Measurements from ENCODE around the gene BTF3L4. TPM values are rescaled to one million over a fixed set of nuclear protein-coding genes. Genes with fewer than 3 reads are reported as not detected.

Gene BTF3L4
- 58.8 and 59.6 TPM in 2 replicates for polyA plus RNA-seq (2013)

DNA sequence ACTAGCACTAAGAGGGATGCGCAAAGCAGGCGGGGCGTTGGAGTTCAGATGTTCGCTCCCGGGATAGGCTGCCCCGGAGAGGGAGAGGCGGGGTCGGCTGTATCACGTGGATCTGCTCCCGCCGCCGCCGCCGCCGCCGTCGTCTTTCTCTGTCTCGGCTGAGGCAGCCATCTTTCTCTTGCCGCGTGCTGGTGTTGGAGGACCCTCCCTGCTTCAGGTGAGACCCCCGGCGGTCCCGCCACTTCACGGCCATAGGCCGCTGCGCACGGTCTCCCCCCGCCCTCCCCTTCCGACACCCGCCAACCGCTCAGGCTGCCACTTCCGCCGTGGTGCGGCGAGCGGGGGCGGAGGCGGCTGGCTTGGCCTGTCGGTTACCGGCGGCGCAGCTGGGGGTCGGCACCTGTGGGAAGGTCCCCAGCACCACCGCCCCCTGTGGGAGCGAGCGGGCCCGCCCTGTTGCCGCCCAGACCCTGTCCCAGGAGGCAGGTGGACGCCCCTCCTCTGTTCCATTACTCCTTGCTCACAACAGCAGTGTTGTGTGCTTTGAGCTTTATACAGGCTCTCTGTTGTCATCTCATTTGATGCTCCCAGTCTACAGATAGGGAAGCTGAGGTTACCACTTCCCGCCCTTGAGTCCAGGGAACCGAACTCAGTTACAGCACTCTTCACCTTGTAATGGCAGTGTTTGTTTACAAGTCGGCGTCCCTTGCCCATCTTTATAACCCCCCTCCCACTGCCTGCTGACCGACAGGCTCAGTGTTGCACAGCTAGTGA, at the start of gene BTF3L4:
Gene BTF3L4 (plus strand): TSS at position 133 of the 774 bp plus-strand sequence. CDS start 3,553 bp downstream, outside the sequence.
- Histone ChIP-seq H3K79me2 (ENCODE audit: control insufficient read depth, insufficient read depth, low read length, poor library complexity) (peaks cover 10% of the 10 kb centered on the region), H3K9me3 (ENCODE audit: insufficient read depth, low read depth, low read length) (no peaks in the 10 kb centered on the region), H3K9ac (ENCODE audit: low read length) (peak within 1 kb of the TSS; percentile 57), H3K4me1 (ENCODE audit: control insufficient read depth in 1 of 2, insufficient read depth in 2 of 2, low read length in 2 of 2) (no peaks in the 10 kb centered on the region), H2BK12ac (ENCODE audit: low read length) (no peak within 1 kb of the TSS), H2BK120ac (ENCODE audit: insufficient read depth, low read length, poor library complexity) (peak within 1 kb of the TSS; percentile 48), H3K79me1 (ENCODE audit: low read length) (peaks cover 12% of the 10 kb centered on the region), H4K12ac (ENCODE audit: low read depth, low read length) (peak within 1 kb of the TSS; percentile 94), H3K14ac (ENCODE audit: low read length) (peak within 1 kb of the TSS; percentile 85), H4K91ac (ENCODE audit: low read depth, low read length) (peak within 1 kb of the TSS; percentile 74), H3K27me3 (ENCODE audit: insufficient read depth, low read length) (no peaks in the 10 kb centered on the region), H3K4ac (ENCODE audit: low read depth, low read length) (peak within 1 kb of the TSS; percentile 64), H3K4me2 (ENCODE audit: low read length) (peak within 1 kb of the TSS; percentile 95), H3K27ac (ENCODE audit: low read depth, low read length) (peak within 1 kb of the TSS; percentile 88), H3K18ac (ENCODE audit: low read length) (peak within 1 kb of the TSS; percentile 91), H3K36me3 (ENCODE audit: control insufficient read depth in 1 of 2, insufficient read depth in 2 of 2, low read length in 2 of 2) (peaks cover 4 to 12% of the 10 kb centered on the region in 2 experiments), H2BK5ac (ENCODE audit: low read depth, low read length, poor library complexity) (peak within 1 kb of the TSS; percentile 77), H3K4me3 (ENCODE audit: low read depth, low read length) (peak within 1 kb of the TSS; percentile 96), H3K23ac (ENCODE audit: low read length) (no peak within 1 kb of the TSS), H2AK5ac (ENCODE audit: low read length) (peak within 1 kb of the TSS; percentile 43), H2AFZ (ENCODE audit: insufficient read depth, low read length, poor library complexity) (peak within 1 kb of the TSS; percentile 87), H4K8ac (ENCODE audit: low read depth, low read length) (peak within 1 kb of the TSS; percentile 77)
- DNase-seq: peak; percentile 93 to 94
- WGBS (ENCODE audit: extremely low coverage, insufficient coverage, insufficient read length): no CpG with 5 or more reads among the region's 54 CpGs

DNA sequence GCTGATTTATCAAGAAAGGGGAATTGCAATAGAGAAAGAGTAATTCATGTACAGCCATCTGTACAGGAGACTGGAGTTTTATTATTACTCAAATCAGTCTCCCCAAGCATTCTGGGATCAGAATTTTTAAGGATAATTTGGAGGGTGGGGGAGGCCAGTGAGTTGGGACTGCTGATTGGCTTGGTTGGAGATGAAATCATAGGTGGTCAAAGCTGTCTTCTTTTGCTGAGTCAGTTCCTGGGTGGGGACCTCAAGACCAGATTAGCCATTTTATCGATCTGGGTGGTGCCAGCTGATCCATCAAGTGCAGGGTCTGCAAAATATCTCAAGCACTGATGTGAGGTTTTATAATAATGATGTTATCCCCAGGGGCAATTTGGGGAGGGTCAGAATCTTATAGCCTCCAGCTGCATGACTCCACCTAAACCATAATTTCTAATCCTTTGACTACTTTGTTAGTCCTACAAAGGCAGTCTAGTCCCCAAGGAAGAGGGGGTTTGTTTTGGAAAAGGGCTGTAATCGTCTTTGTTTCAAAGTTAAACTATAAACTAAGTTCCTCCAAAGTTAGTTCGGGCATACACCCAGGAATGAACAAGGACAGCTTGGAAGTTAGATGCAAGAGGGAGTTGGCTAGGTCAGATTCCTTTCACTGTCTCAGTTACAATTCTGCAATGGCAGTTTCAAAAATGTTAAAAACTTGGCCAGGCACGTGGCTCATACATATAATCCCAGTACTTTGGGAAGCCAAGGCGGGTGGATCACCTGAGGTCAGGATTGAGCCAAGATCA, 48.7 kb upstream of the BTF3L4 start:
- no peak overlapping the region for H2BK12ac ChIP-seq (ENCODE audit: low read length)
- H4K12ac ChIP-seq (ENCODE audit: low read depth, low read length): no peak overlapping the region
- H3K79me2 ChIP-seq (ENCODE audit: control insufficient read depth, insufficient read depth, low read length, poor library complexity): no peaks in the 10 kb centered on the region
- no peak overlapping the region for H3K4me2 ChIP-seq (ENCODE audit: low read length)
- H3K27ac ChIP-seq (ENCODE audit: low read depth, low read length): no peak overlapping the region
- H2BK120ac ChIP-seq (ENCODE audit: insufficient read depth, low read length, poor library complexity): no peak overlapping the region
- H3K9ac ChIP-seq (ENCODE audit: low read length): no peak overlapping the region
- no peak overlapping the region for H2BK5ac ChIP-seq (ENCODE audit: low read depth, low read length, poor library complexity)
- H3K18ac ChIP-seq (ENCODE audit: low read length): no peak overlapping the region
- DNase-seq: peak; percentile 33 to 83
- no peak overlapping the region for H3K14ac ChIP-seq (ENCODE audit: low read length)
- no CpG with 5 or more reads among the region's 5 CpGs for WGBS (ENCODE audit: extremely low coverage, insufficient coverage, insufficient read length)
- peaks cover 0 to 4% of the 10 kb centered on the region in 2 experiments for H3K4me1 ChIP-seq (ENCODE audit: control insufficient read depth in 1 of 2, insufficient read depth in 2 of 2, low read length in 2 of 2)
- H2AFZ ChIP-seq (ENCODE audit: insufficient read depth, low read length, poor library complexity): no peak overlapping the region
- peaks cover 3% of the 10 kb centered on the region for H3K79me1 ChIP-seq (ENCODE audit: low read length)
- no peak overlapping the region for H3K23ac ChIP-seq (ENCODE audit: low read length)
- H4K91ac ChIP-seq (ENCODE audit: low read depth, low read length): no peak overlapping the region
- no peaks in the 10 kb centered on the region for H3K36me3 ChIP-seq (ENCODE audit: control insufficient read depth in 1 of 2, insufficient read depth in 2 of 2, low read length in 2 of 2)
- H3K27me3 ChIP-seq (ENCODE audit: insufficient read depth, low read length): no peaks in the 10 kb centered on the region
- no peaks in the 10 kb centered on the region for H3K9me3 ChIP-seq (ENCODE audit: insufficient read depth, low read depth, low read length)
- H2AK5ac ChIP-seq (ENCODE audit: low read length): no peak overlapping the region
- no peak overlapping the region for H3K4ac ChIP-seq (ENCODE audit: low read depth, low read length)
- no peak overlapping the region for H3K4me3 ChIP-seq (ENCODE audit: low read depth, low read length)
- no peak overlapping the region for H4K8ac ChIP-seq (ENCODE audit: low read depth, low read length)

DNA sequence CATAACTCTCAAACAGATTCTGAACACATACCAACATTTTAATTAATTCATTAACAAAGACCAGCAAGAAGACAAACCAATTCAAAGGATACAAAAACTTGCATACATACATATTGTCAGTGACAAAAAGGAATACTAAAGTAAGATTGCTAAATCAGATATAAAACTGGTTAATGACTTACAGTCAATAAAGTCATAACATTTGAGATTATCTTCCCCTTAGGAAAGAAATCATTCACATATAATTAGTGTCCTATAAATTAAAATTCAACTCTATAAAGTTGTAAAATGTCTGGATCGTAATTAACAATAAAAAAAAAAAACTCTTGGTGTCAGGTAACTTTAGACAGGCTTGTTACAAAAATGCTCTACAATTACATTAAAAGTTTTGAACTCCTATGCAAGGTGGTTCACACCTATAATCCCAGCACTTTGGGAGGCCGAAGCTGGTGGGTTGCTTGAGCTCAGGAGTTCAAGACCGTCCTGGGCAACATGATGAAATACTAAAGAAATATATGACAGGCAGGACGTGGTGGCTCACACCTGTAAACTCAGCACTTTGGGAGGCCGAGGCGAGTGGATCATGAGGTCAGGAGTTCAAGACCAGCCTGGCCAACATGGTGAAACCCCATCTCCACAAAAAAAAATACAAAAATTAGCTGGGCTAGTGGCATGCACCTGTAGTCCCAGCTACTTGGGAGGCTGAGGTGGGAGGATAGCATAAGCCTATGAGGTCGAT, 47.9 kb upstream of the BTF3L4 start:
- H3K14ac ChIP-seq (ENCODE audit: low read length): no peak overlapping the region
- no peak overlapping the region for H2BK12ac ChIP-seq (ENCODE audit: low read length)
- no peak overlapping the region for H2BK120ac ChIP-seq (ENCODE audit: insufficient read depth, low read length, poor library complexity)
- H3K9ac ChIP-seq (ENCODE audit: low read length): no peak overlapping the region
- H2BK5ac ChIP-seq (ENCODE audit: low read depth, low read length, poor library complexity): no peak overlapping the region
- H3K4ac ChIP-seq (ENCODE audit: low read depth, low read length): no peak overlapping the region
- H3K23ac ChIP-seq (ENCODE audit: low read length): no peak overlapping the region
- no peak overlapping the region for H2AK5ac ChIP-seq (ENCODE audit: low read length)
- H3K18ac ChIP-seq (ENCODE audit: low read length): no peak overlapping the region
- H3K27me3 ChIP-seq (ENCODE audit: insufficient read depth, low read length): no peaks in the 10 kb centered on the region
- WGBS (ENCODE audit: extremely low coverage, insufficient coverage, insufficient read length): no CpG with 5 or more reads among the region's 7 CpGs
- no peak overlapping the region for H4K12ac ChIP-seq (ENCODE audit: low read depth, low read length)
- H3K4me1 ChIP-seq (ENCODE audit: control insufficient read depth in 1 of 2, insufficient read depth in 2 of 2, low read length in 2 of 2): peaks cover 0 to 4% of the 10 kb centered on the region in 2 experiments
- no peaks in the 10 kb centered on the region for H3K79me2 ChIP-seq (ENCODE audit: control insufficient read depth, insufficient read depth, low read length, poor library complexity)
- H3K27ac ChIP-seq (ENCODE audit: low read depth, low read length): no peak overlapping the region
- no peaks in the 10 kb centered on the region for H3K36me3 ChIP-seq (ENCODE audit: control insufficient read depth in 1 of 2, insufficient read depth in 2 of 2, low read length in 2 of 2)
- no peak overlapping the region for H2AFZ ChIP-seq (ENCODE audit: insufficient read depth, low read length, poor library complexity)
- H4K8ac ChIP-seq (ENCODE audit: low read depth, low read length): no peak overlapping the region
- H4K91ac ChIP-seq (ENCODE audit: low read depth, low read length): no peak overlapping the region
- H3K9me3 ChIP-seq (ENCODE audit: insufficient read depth, low read depth, low read length): no peaks in the 10 kb centered on the region
- no peak overlapping the region for H3K4me2 ChIP-seq (ENCODE audit: low read length)
- peaks cover 3% of the 10 kb centered on the region for H3K79me1 ChIP-seq (ENCODE audit: low read length)
- no peak for DNase-seq
- H3K4me3 ChIP-seq (ENCODE audit: low read depth, low read length): no peak overlapping the region

DNA sequence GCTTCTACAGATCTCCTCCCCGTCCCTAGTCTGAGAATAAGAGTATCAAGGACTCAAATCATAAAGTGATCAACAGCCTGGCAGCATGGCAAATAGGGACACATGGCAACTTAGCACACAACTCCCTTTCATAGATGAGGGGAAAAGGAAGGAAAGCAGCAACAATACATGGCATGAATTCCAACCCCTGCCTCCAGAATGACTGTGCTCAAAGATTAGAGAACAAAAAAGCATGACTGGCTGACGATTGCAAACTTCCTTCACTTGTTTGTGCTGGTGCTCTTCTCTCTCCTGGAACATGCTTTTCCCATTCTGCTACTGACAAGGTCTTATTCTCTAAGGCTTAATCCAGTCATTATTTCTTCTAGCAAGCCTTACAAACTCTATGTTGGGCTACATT, 34.0 kb upstream of the BTF3L4 start:
- Histone ChIP-seq H3K4me1 (ENCODE audit: control insufficient read depth in 1 of 2, insufficient read depth in 2 of 2, low read length in 2 of 2) (no peaks in the 10 kb centered on the region), H3K4me3 (ENCODE audit: low read depth, low read length) (no peak overlapping the region), H3K27ac (ENCODE audit: low read depth, low read length) (no peak overlapping the region), H3K79me1 (ENCODE audit: low read length) (no peaks in the 10 kb centered on the region), H4K91ac (ENCODE audit: low read depth, low read length) (no peak overlapping the region), H2AFZ (ENCODE audit: insufficient read depth, low read length, poor library complexity) (no peak overlapping the region), H2BK120ac (ENCODE audit: insufficient read depth, low read length, poor library complexity) (no peak overlapping the region), H3K4ac (ENCODE audit: low read depth, low read length) (no peak overlapping the region), H3K18ac (ENCODE audit: low read length) (no peak overlapping the region), H3K27me3 (ENCODE audit: insufficient read depth, low read length) (no peaks in the 10 kb centered on the region), H4K12ac (ENCODE audit: low read depth, low read length) (no peak overlapping the region), H2AK5ac (ENCODE audit: low read length) (no peak overlapping the region), H3K14ac (ENCODE audit: low read length) (no peak overlapping the region), H2BK12ac (ENCODE audit: low read length) (no peak overlapping the region), H3K9me3 (ENCODE audit: insufficient read depth, low read depth, low read length) (no peaks in the 10 kb centered on the region), H3K36me3 (ENCODE audit: control insufficient read depth in 1 of 2, insufficient read depth in 2 of 2, low read length in 2 of 2) (peaks cover 11 to 20% of the 10 kb centered on the region in 2 experiments), H3K79me2 (ENCODE audit: control insufficient read depth, insufficient read depth, low read length, poor library complexity) (no peaks in the 10 kb centered on the region), H3K9ac (ENCODE audit: low read length) (no peak overlapping the region), H3K23ac (ENCODE audit: low read length) (no peak overlapping the region), H4K8ac (ENCODE audit: low read depth, low read length) (no peak overlapping the region), H2BK5ac (ENCODE audit: low read depth, low read length, poor library complexity) (no peak overlapping the region), H3K4me2 (ENCODE audit: low read length) (no peak overlapping the region)
- WGBS (ENCODE audit: extremely low coverage, insufficient coverage, insufficient read length): no CpG with 5 or more reads among the region's 2 CpGs
- DNase-seq: no peak

Data from trophoblast cell (in vitro differentiated cells and primary cell).